Ovary (tissue), 9 donors: ENCODE measurements around the gene LMO4. TPM values are rescaled to one million over a fixed set of nuclear protein-coding genes. Genes with fewer than 3 reads are reported as not detected.

Experiments used
- DNase-seq, 5 donors: peaks; one replicate each; pipeline ENCODE4 v3.0.0-alpha.2; 2019 to 2020
- H3K27ac ChIP-seq, 2 donors: fragments of 200-600 bp; one replicate each; pipeline versions ENCODE4 v1.5.1 to v1.8.0; 2019 to 2022
- H3K27me3 ChIP-seq: fragments of 200-600 bp; one replicate; pipeline ENCODE4 v1.8.0; 2022
- H3K36me3 ChIP-seq: fragments of 200-600 bp; sonication (generic); one replicate; pipeline ENCODE4 v1.5.1; 2019
- H3K4me1 ChIP-seq: one replicate; pipeline ENCODE4 v1.8.1; 2013; ENCODE audit warnings: mild to moderate bottlenecking, moderate library complexity; ENCODE audit not compliant: insufficient read depth
- H3K4me3 ChIP-seq: fragments of 200-600 bp; sonication (generic); one replicate; pipeline ENCODE4 v1.5.1; 2017
- H3K9me3 ChIP-seq, 2 donors: fragments of 200-600 bp in 1 of 2; sonication (generic) in 1 of 2; one replicate each; pipeline versions ENCODE4 v1.5.1 to v1.8.1; 2013 to 2019; ENCODE audit warnings: mild to moderate bottlenecking in 1 of 2, moderate library complexity in 1 of 2
- EP300 ChIP-seq: sonication (generic); formaldehyde crosslinking; IDR thresholded peaks from one replicate; pipeline ENCODE4 v1.6.1; 2017; ENCODE audit warnings: antibody characterized with exemption
- POLR2A ChIP-seq: fragments of 450-650 bp; IDR thresholded peaks from one replicate; pipeline ENCODE4 v1.6.1; 2017; ENCODE audit warnings: antibody characterized with exemption, mild to moderate bottlenecking, moderate library complexity
- WGBS, 3 donors: extraction: QIAGEN DNeasy Blood & Tissue Kit in 1 of 3; methylation state at CpG; one replicate each; pipeline versions ENCODE4 v1.1.5 to v1.1.7; 2013 to 2017; 5-methylcytosine and 5-hydroxymethylcytosine counted together
- intact Hi-C, 4 donors: fragments of 100-400 bp; cut with DNase I; formaldehyde crosslinking; loops; one replicate each; pipeline versions ENCODE4 v1.11.0 to v1.15.1; 2022 to 2023
- polyA plus RNA-seq, 2 donors: library from polyadenylated mRNA; stranded (reverse); fragments of 200-250 nt in 1 of 2; fragments of 350-450 nt in 1 of 2; fragmentation: Illumina TruSeq in 1 of 2; extraction: RNeasy Lipid Tissue Mini Kit (QIAGEN cat#74804) in 1 of 2; gene quantifications; one replicate each; pipeline ENCODE4 v1.2.3, GENCODE V29; 2013 to 2014
- total RNA-seq, 7 donors: library from RNA; depleted of rRNA in 2 of 7; stranded (reverse); fragments of >200 nt in 2 of 7; fragmentation: NEBNext Ultra II Directional in 3 of 7; extraction: Animal tissue kit (Norgen Biotek cat#: 25700) in 3 of 7; gene quantifications; one replicate each; pipeline versions ENCODE4 v1.1.0 to v1.2.4, GENCODE V29; 2016 to 2023
- TF ChIP-seq, protein P1 (sequence below), 3 donors: fragments of 450-650 bp in 2 of 3; fragments of 200-600 bp in 1 of 3; IDR thresholded peaks; one replicate each; pipeline versions ENCODE4 v1.5.1 to v1.8.0; 2016 to 2022; ENCODE audit warnings: antibody characterized with exemption in 3 of 3, mild to moderate bottlenecking in 1 of 3
- donor health status: DM: no; HTN: no; CAD: no; lungs with moderate emphysema.
- donor health status: DM: no; HTN: no; CAD: no.
- donor health status: Bipolar disorder and iron deficiency.
- donor health status: DM: yes; HTN: yes; CAD: no.
- donor health status: DM: no; HTN: no; CAD: no.
- donor health status: DM: yes; HTN: yes; CAD: no.

LMO4 gene
- total and polyA plus RNA-seq, 9 donors: 21.7 to 85.4 (median 42.2) TPM

DNA sequence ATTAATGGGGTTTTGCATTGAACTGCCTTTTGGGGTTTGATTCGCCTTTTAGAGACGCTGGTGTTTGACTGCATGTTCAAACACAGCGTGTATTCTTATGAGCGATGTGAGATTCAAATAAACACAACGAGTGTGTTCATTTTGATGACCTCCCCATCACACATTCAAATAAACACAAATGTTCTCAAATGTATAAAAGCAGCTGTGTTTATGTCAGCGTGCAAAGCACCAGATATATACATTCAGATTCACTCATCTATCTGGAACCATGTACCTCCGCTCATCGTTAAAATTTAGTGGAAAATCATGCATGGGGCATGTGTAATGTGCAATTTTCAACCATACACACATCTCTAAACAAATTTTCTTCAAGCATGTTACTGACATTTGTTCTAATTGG is 21.4 kb upstream of the LMO4 start:
- WGBS, 3 donors: 92 to 95% (median 93%) methylated on average over 8 of the region's 8 CpGs
- no peak overlapping the region for H3K4me3 ChIP-seq
- H3K4me1 ChIP-seq: no peaks in the 10 kb centered on the region
- H3K27ac ChIP-seq: no peak overlapping the region
- no peaks in the 10 kb centered on the region for H3K9me3 ChIP-seq
- no peaks in the 10 kb centered on the region for H3K27me3 ChIP-seq
- no peaks in the 10 kb centered on the region for H3K36me3 ChIP-seq
- no peak for DNase-seq
- intact Hi-C loops: no loop called here
- TF ChIP-seq, protein P1, sequence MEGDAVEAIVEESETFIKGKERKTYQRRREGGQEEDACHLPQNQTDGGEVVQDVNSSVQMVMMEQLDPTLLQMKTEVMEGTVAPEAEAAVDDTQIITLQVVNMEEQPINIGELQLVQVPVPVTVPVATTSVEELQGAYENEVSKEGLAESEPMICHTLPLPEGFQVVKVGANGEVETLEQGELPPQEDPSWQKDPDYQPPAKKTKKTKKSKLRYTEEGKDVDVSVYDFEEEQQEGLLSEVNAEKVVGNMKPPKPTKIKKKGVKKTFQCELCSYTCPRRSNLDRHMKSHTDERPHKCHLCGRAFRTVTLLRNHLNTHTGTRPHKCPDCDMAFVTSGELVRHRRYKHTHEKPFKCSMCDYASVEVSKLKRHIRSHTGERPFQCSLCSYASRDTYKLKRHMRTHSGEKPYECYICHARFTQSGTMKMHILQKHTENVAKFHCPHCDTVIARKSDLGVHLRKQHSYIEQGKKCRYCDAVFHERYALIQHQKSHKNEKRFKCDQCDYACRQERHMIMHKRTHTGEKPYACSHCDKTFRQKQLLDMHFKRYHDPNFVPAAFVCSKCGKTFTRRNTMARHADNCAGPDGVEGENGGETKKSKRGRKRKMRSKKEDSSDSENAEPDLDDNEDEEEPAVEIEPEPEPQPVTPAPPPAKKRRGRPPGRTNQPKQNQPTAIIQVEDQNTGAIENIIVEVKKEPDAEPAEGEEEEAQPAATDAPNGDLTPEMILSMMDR (IDR thresholded peaks at IDR 0.05): no peak
- no peak for TF ChIP-seq EP300
- TF ChIP-seq POLR2A: no peak

DNA sequence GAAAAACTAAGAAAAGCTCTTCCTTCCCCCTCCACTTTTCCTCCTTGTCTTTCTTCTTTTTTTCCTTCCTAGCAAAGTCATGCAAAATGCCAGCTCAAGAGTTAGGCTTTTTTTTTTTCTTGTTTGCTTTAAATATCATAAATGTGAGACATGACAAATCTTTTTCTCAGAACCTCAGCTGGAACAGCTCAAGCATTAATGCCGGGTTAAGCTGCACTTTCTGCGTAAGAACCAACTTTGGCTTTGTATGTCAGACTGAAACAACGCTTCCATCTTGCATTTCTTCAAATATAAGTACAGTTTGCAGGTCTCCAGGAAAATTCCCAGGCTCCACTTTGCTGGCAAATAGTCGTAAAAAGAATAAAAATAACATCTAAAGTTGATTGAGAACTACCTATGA is 20.7 kb upstream of the LMO4 start:
- no peaks in the 10 kb centered on the region for H3K4me1 ChIP-seq
- no peaks in the 10 kb centered on the region for H3K36me3 ChIP-seq
- no peaks in the 10 kb centered on the region for H3K9me3 ChIP-seq
- 84 to 88% (median 84%) methylated on average over 4 of the region's 4 CpGs for WGBS, 3 donors
- no peak overlapping the region for H3K4me3 ChIP-seq
- no peak for DNase-seq
- H3K27ac ChIP-seq: no peak overlapping the region
- intact Hi-C loops: no loop called here
- TF ChIP-seq, protein P1 (IDR thresholded peaks at IDR 0.05): no peak
- TF ChIP-seq EP300 (no peak), POLR2A (no peak)
- no peaks in the 10 kb centered on the region for H3K27me3 ChIP-seq

DNA sequence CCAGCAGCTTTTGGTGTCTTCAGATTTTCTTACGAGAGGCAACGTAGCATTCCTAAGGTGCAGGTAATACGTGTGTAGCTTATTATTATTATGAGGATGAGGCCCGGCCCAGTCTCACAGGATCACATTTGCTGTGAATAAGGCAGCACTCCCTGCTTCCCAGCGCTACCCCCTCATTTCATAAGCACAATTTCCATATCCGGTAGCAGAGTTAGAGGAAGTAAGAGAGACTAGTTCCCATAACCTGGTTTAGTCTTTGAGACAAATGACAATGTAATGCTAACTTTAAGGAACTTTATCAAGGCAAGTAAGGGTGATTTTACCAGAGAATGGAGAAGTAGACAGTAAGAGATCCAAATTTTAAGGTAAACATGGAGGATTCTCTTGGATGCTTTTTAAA is 14.6 kb upstream of the LMO4 start:
- Histone ChIP-seq H3K4me3 (no peak overlapping the region), H3K4me1 (no peaks in the 10 kb centered on the region)
- no peak for TF ChIP-seq POLR2A
- TF ChIP-seq, protein P1 (IDR thresholded peaks at IDR 0.05): no peak
- TF ChIP-seq EP300: no peak

DNA sequence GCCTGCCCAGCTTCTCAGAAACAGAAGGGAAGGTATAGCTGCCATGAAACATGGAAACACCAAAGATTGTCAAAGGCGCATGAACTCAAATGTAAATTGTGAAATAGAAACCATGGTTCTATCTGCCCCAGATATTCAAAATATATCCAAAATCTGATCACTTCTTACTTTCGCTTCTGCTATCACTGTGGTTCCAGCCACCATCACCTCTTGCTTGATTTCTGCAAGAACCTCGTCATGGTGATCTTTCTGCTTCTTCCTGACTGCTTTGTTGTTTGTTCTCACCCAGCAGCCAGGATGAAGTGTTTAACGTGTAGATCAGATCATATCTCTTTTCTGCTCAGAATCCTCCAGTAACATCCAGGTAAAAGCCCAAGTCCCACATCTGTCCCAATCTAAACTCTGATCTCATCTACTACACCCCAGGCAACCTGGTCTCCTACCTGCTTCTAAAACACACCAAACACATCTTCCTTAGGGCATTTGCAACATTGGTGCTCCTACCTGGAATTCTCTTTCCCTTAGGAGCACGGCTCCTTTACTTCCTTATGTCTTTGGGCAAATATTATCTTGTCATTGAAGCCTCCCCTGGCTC is 10.5 kb upstream of the LMO4 start:
- Histone ChIP-seq H3K4me3 (no peak overlapping the region), H3K27me3 (no peaks in the 10 kb centered on the region), H3K9me3 (no peaks in the 10 kb centered on the region), H3K4me1 (no peaks in the 10 kb centered on the region), H3K27ac (no peak overlapping the region), H3K36me3 (no peaks in the 10 kb centered on the region)
- TF ChIP-seq EP300 (no peak), POLR2A (no peak)
- TF ChIP-seq, protein P1 (IDR thresholded peaks at IDR 0.05): no peak
- WGBS, 3 donors: 75 to 88% (median 85%) methylated on average over 5 of the region's 5 CpGs
- intact Hi-C loops: no loop called here
- DNase-seq: no peak

More for the DNA sequence above, 14.6 kb upstream of the LMO4 start:
- intact Hi-C loops: no loop called here
- Histone ChIP-seq H3K27ac (no peak overlapping the region), H3K9me3 (no peaks in the 10 kb centered on the region), H3K36me3 (no peaks in the 10 kb centered on the region), H3K27me3 (no peaks in the 10 kb centered on the region)
- DNase-seq: no peak
- 87 to 94% (median 91%) methylated on average over 6 of the region's 6 CpGs for WGBS, 3 donors
